ENCODE measurements around the gene SHISAL1.

Gene SHISAL1

GRCh38 chr22:44357296-44357965 lies 44.7 kb upstream of the SHISAL1 start:
- Histone ChIP-seq H3K27me3 (ENCODE audit: insufficient read depth, low read length, poor library complexity) (no peaks in the 10 kb centered on the region), H3K9ac (ENCODE audit: low read depth, low read length) (no peak overlapping the region), H3K4me3 (ENCODE audit: low read depth in 1 of 2, low read length in 2 of 2) (no peak overlapping the region), H3K27ac (ENCODE audit: low read length) (no peak overlapping the region), H3K36me3 (ENCODE audit: insufficient read depth, low read length) (no peaks in the 10 kb centered on the region), H3K4me2 (ENCODE audit: insufficient read depth, low read length) (no peak overlapping the region), H2AFZ (ENCODE audit: low read depth, low read length) (no peak overlapping the region), H3K4me1 (ENCODE audit: insufficient read depth, low read length) (no peaks in the 10 kb centered on the region), H4K20me1 (ENCODE audit: insufficient read depth, low read length) (no peaks in the 10 kb centered on the region; the same call in 1 of the 2 replicates), H3K79me2 (ENCODE audit: insufficient read depth, low read length) (no peaks in the 10 kb centered on the region), H3K9me3 (ENCODE audit: insufficient read depth, low read length, severe bottlenecking) (no peaks in the 10 kb centered on the region)
- no peak for TF ChIP-seq EZH2 (IDR thresholded peaks at IDR 0.05; ENCODE audit: borderline replicate concordance, low read depth, low read length, severe bottlenecking)
- TF ChIP-seq CTCF (IDR thresholded peaks at IDR 0.05; ENCODE audit: borderline replicate concordance, extremely low read depth, low read length, poor library complexity, severe bottlenecking), result no peak
- DNase-seq, result no peak
- ATAC-seq (ENCODE audit: insufficient read depth, low read depth), result no peak

GRCh38 chr22:44355716-44356070 lies 42.9 kb upstream of the SHISAL1 start:
- Histone ChIP-seq H3K4me3 (ENCODE audit: low read depth in 1 of 2, low read length in 2 of 2) (no peak overlapping the region), H3K79me2 (ENCODE audit: insufficient read depth, low read length) (no peaks in the 10 kb centered on the region), H3K9me3 (ENCODE audit: insufficient read depth, low read length, severe bottlenecking) (no peaks in the 10 kb centered on the region), H3K36me3 (ENCODE audit: insufficient read depth, low read length) (no peaks in the 10 kb centered on the region), H3K4me1 (ENCODE audit: insufficient read depth, low read length) (no peaks in the 10 kb centered on the region), H3K9ac (ENCODE audit: low read depth, low read length) (no peak overlapping the region), H3K27ac (ENCODE audit: low read length) (no peak overlapping the region), H3K27me3 (ENCODE audit: insufficient read depth, low read length, poor library complexity) (no peaks in the 10 kb centered on the region), H4K20me1 (ENCODE audit: insufficient read depth, low read length) (no peaks in the 10 kb centered on the region; the same call in 1 of the 2 replicates), H3K4me2 (ENCODE audit: insufficient read depth, low read length) (no peak overlapping the region), H2AFZ (ENCODE audit: low read depth, low read length) (no peak overlapping the region)
- DNase-seq (no peak), ATAC-seq (ENCODE audit: insufficient read depth, low read depth) (no peak)
- TF ChIP-seq CTCF (IDR thresholded peaks at IDR 0.05; ENCODE audit: borderline replicate concordance, extremely low read depth, low read length, poor library complexity, severe bottlenecking), result no peak
- no peak for TF ChIP-seq EZH2 (IDR thresholded peaks at IDR 0.05; ENCODE audit: borderline replicate concordance, low read depth, low read length, severe bottlenecking)

GRCh38 chr22:44354288-44354687 lies 41.5 kb upstream of the SHISAL1 start:
- H3K9ac ChIP-seq (ENCODE audit: low read depth, low read length), result no peak overlapping the region
- peaks cover 6% of the 10 kb centered on the region; the same call in 1 of the 2 replicates for H4K20me1 ChIP-seq (ENCODE audit: insufficient read depth, low read length)
- no peak overlapping the region for H3K27ac ChIP-seq (ENCODE audit: low read length)
- H2AFZ ChIP-seq (ENCODE audit: low read depth, low read length), result no peak overlapping the region
- no peak overlapping the region for H3K4me2 ChIP-seq (ENCODE audit: insufficient read depth, low read length)
- no peaks in the 10 kb centered on the region for H3K4me1 ChIP-seq (ENCODE audit: insufficient read depth, low read length)
- H3K9me3 ChIP-seq (ENCODE audit: insufficient read depth, low read length, severe bottlenecking), result no peaks in the 10 kb centered on the region
- TF ChIP-seq CTCF (IDR thresholded peaks at IDR 0.05; ENCODE audit: borderline replicate concordance, extremely low read depth, low read length, poor library complexity, severe bottlenecking) (no peak), EZH2 (IDR thresholded peaks at IDR 0.05; ENCODE audit: borderline replicate concordance, low read depth, low read length, severe bottlenecking) (no peak)
- no peaks in the 10 kb centered on the region for H3K36me3 ChIP-seq (ENCODE audit: insufficient read depth, low read length)
- ATAC-seq (ENCODE audit: insufficient read depth, low read depth) (no peak), DNase-seq (no peak)
- H3K79me2 ChIP-seq (ENCODE audit: insufficient read depth, low read length), result no peaks in the 10 kb centered on the region
- H3K27me3 ChIP-seq (ENCODE audit: insufficient read depth, low read length, poor library complexity), result no peaks in the 10 kb centered on the region
- H3K4me3 ChIP-seq (ENCODE audit: low read depth in 1 of 2, low read length in 2 of 2), result no peak overlapping the region
